ENCODE data around the gene THAP11. TPM values are rescaled to one million over a fixed set of nuclear protein-coding genes. Genes with fewer than 3 reads are reported as not detected.
A peak's percentile ranks its signal among the peaks of the same experiment; 100 is the strongest.

THAP11 gene
- total and polyA plus RNA-seq, 2 experiments from 2014 or later, result 35.4 to 36.7 TPM

DNA sequence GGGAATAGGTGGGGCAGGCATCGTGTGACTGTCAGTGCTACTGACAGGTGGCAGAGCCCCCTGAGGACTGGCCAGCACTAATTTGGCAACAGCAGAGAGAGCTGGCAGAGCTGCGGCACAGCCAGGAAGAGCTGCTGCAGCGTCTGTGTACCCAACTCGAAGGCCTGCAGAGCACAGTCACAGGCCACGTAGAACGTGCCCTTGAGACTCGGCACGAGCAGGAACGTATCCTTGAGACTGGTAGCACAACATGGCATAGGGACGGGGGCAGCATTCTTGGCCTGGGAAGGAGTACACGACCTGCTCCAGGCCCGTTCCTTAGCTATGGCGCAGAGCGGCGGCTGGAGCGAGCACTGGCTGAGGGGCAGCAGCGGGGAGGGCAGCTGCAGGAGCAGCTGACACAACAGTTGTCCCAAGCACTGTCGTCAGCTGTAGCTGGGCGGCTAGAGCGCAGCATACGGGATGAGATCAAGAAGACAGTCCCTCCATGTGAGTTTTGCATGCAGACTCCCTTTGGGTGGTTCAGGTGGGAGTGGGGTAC is 39.6 kb downstream of the THAP11 start:
- no peaks in the 10 kb centered on the region for H3K9me3 ChIP-seq (ENCODE audit: low read depth)
- H3K27ac ChIP-seq, result no peak overlapping the region
- H3K27me3 ChIP-seq, result no peaks in the 10 kb centered on the region
- H3K4me3 ChIP-seq, result no peak overlapping the region
- 94% methylated on average over 20 of the region's 21 CpGs for WGBS (ENCODE audit: low lambda C conversion rate, missing lambda C conversion rate)
- H3K36me3 ChIP-seq (replicated peaks; ENCODE audit: insufficient read depth, low read depth), result no peaks in the 10 kb centered on the region
- DNase-seq (ENCODE audit: low spot score), result no peak
- no peak overlapping the region for H2AFZ ChIP-seq
- TF ChIP-seq, protein P1, sequence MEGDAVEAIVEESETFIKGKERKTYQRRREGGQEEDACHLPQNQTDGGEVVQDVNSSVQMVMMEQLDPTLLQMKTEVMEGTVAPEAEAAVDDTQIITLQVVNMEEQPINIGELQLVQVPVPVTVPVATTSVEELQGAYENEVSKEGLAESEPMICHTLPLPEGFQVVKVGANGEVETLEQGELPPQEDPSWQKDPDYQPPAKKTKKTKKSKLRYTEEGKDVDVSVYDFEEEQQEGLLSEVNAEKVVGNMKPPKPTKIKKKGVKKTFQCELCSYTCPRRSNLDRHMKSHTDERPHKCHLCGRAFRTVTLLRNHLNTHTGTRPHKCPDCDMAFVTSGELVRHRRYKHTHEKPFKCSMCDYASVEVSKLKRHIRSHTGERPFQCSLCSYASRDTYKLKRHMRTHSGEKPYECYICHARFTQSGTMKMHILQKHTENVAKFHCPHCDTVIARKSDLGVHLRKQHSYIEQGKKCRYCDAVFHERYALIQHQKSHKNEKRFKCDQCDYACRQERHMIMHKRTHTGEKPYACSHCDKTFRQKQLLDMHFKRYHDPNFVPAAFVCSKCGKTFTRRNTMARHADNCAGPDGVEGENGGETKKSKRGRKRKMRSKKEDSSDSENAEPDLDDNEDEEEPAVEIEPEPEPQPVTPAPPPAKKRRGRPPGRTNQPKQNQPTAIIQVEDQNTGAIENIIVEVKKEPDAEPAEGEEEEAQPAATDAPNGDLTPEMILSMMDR (IDR thresholded peaks at IDR 0.05; ENCODE audit: poor library complexity), result no peak
- no peak for TF ChIP-seq EZH2 (IDR thresholded peaks at IDR 0.05; ENCODE audit: borderline replicate concordance)
- no peak for TF ChIP-seq EZH2phosphoT487 (IDR thresholded peaks at IDR 0.05; ENCODE audit: low read depth, severe bottlenecking, unreplicated experiment)
- H3K4me2 ChIP-seq, result no peak overlapping the region
- no peaks in the 10 kb centered on the region for H3K9me2 ChIP-seq (replicated peaks; ENCODE audit: insufficient read depth)
- H4K20me1 ChIP-seq (ENCODE audit: insufficient read depth, poor library complexity, severe bottlenecking), result no peaks in the 10 kb centered on the region
- H3K4me1 ChIP-seq (ENCODE audit: insufficient read depth), result peaks cover 3% of the 10 kb centered on the region
- peaks cover 2% of the 10 kb centered on the region for H3K79me2 ChIP-seq

DNA sequence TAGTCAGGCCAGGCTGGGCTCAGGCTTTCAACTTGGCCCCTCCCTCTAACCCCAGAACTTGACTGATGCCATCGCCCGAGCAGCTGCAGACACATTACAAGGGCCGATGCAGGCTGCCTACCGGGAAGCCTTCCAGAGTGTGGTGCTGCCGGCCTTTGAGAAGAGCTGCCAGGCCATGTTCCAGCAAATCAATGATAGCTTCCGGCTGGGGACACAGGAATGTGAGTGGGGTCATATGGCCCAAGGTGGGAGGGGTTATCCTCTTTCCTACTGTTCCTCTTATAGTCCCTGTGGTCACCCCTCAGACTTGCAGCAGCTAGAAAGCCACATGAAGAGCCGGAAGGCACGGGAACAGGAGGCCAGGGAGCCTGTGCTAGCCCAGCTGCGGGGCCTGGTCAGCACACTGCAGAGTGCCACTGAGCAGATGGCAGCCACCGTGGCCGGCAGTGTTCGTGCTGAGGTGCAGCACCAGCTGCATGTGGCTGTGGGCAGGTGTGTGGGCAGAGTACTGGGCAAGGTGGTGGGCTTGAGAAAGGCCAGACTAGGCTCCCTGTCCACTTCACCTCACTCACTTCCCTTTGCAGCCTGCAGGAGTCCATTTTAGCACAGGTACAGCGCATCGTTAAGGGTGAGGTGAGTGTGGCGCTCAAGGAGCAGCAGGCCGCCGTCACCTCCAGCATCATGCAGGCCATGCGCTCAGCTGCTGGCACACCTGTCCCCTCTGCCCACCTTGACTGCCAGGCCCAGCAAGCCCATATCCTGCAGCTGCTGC is 40.4 kb downstream of the THAP11 start:
- no peaks in the 10 kb centered on the region for H4K20me1 ChIP-seq (ENCODE audit: insufficient read depth, poor library complexity, severe bottlenecking)
- H3K9me3 ChIP-seq (ENCODE audit: low read depth), result no peaks in the 10 kb centered on the region
- peaks cover 3% of the 10 kb centered on the region for H3K4me1 ChIP-seq (ENCODE audit: insufficient read depth)
- H3K4me2 ChIP-seq, result no peak overlapping the region
- H3K4me3 ChIP-seq, result no peak overlapping the region
- H3K27ac ChIP-seq, result no peak overlapping the region
- no peaks in the 10 kb centered on the region for H3K36me3 ChIP-seq (replicated peaks; ENCODE audit: insufficient read depth, low read depth)
- no peaks in the 10 kb centered on the region for H3K27me3 ChIP-seq
- H3K9me2 ChIP-seq (replicated peaks; ENCODE audit: insufficient read depth), result no peaks in the 10 kb centered on the region
- no peak overlapping the region for H2AFZ ChIP-seq
- no peaks in the 10 kb centered on the region for H3K79me2 ChIP-seq
- no peak for DNase-seq (ENCODE audit: low spot score)
- TF ChIP-seq, protein P1 (IDR thresholded peaks at IDR 0.05; ENCODE audit: poor library complexity), result no peak
- TF ChIP-seq EZH2phosphoT487 (IDR thresholded peaks at IDR 0.05; ENCODE audit: low read depth, severe bottlenecking, unreplicated experiment) (no peak), EZH2 (IDR thresholded peaks at IDR 0.05; ENCODE audit: borderline replicate concordance) (no peak)
- 94% methylated on average over 18 of the region's 18 CpGs for WGBS (ENCODE audit: low lambda C conversion rate, missing lambda C conversion rate)

DNA sequence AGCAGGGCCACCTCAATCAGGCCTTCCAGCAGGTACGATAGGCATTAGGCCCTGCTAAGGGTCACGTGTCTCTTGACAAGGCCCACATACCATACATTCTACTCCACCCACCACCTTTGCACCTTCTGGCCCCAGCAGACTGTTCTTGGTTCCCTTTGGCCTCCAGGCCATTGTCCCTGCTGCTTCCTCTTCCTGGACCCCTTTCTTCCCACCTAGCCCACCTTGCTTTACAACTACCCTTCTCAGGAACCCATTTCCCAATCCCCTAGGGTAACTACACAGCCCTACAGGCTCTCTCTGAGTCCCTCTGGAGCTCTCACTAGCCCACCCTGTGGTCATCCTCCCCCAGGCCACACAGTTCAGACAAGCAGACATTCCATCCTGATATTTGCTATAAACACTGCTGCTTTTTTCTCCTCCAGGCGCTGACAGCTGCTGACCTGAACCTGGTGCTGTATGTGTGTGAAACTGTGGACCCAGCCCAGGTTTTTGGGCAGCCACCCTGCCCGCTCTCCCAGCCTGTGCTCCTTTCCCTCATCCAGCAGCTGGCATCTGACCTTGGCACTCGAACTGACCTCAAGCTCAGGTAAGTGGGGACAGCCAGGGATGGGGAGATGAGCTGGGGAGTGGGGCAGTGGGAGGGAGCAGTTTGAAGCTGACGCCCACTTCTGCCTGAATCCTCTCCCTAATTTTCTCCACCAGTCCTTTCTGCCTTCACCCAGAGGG is 41.2 kb downstream of the THAP11 start:
- Histone ChIP-seq H3K4me2 (no peak overlapping the region), H3K27ac (peak overlapping the region; percentile 75), H3K36me3 (replicated peaks; ENCODE audit: insufficient read depth, low read depth) (no peaks in the 10 kb centered on the region), H3K79me2 (no peaks in the 10 kb centered on the region), H3K9me2 (replicated peaks; ENCODE audit: insufficient read depth) (no peaks in the 10 kb centered on the region), H3K4me3 (no peak overlapping the region), H4K20me1 (ENCODE audit: insufficient read depth, poor library complexity, severe bottlenecking) (no peaks in the 10 kb centered on the region), H3K4me1 (ENCODE audit: insufficient read depth) (peaks cover 3% of the 10 kb centered on the region), H2AFZ (no peak overlapping the region), H3K27me3 (no peaks in the 10 kb centered on the region), H3K9me3 (ENCODE audit: low read depth) (no peaks in the 10 kb centered on the region)
- peak; percentile 40 for DNase-seq (ENCODE audit: low spot score)
- no peak for TF ChIP-seq EZH2phosphoT487 (IDR thresholded peaks at IDR 0.05; ENCODE audit: low read depth, severe bottlenecking, unreplicated experiment)
- no peak for TF ChIP-seq EZH2 (IDR thresholded peaks at IDR 0.05; ENCODE audit: borderline replicate concordance)
- TF ChIP-seq, protein P1 (IDR thresholded peaks at IDR 0.05; ENCODE audit: poor library complexity), result no peak
- WGBS (ENCODE audit: low lambda C conversion rate, missing lambda C conversion rate), result 63% methylated on average over 6 of the region's 6 CpGs

All from hepatocyte (in vitro differentiated cells).